ENCODE data around the gene ARHGAP6. TPM values are rescaled to one million over a fixed set of nuclear protein-coding genes. Genes with fewer than 3 reads are reported as not detected.

ARHGAP6 gene
- total RNA-seq, 1 donor from 2014 or later: 1.2 TPM

DNA sequence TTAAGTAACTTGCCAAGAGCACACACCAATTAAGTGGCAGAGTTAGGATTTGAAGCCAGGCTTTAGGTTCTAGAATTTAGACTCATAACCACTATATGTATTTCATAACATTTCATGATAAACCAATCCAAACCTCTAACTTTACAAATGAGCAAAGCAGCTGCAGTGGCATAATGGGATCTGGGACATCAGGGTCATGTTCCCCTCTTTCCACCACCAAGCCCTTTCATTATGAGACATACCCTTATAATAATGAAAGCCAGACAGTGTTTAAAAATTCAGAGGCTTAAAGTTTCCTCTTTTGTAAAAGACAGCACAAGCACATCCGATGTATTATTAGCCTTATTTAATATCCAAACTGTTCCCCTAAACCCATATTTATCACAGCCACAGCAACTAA, 400.8 kb downstream of the ARHGAP6 start:
- no peaks in the 10 kb centered on the region for H3K4me1 ChIP-seq
- H3K36me3 ChIP-seq: no peaks in the 10 kb centered on the region
- H3K79me2 ChIP-seq (ENCODE audit: low read depth): no peaks in the 10 kb centered on the region
- no peak overlapping the region for H3K4me3 Mint-ChIP-seq
- no peak overlapping the region for H3K4me2 ChIP-seq
- TF ChIP-seq, protein P1, sequence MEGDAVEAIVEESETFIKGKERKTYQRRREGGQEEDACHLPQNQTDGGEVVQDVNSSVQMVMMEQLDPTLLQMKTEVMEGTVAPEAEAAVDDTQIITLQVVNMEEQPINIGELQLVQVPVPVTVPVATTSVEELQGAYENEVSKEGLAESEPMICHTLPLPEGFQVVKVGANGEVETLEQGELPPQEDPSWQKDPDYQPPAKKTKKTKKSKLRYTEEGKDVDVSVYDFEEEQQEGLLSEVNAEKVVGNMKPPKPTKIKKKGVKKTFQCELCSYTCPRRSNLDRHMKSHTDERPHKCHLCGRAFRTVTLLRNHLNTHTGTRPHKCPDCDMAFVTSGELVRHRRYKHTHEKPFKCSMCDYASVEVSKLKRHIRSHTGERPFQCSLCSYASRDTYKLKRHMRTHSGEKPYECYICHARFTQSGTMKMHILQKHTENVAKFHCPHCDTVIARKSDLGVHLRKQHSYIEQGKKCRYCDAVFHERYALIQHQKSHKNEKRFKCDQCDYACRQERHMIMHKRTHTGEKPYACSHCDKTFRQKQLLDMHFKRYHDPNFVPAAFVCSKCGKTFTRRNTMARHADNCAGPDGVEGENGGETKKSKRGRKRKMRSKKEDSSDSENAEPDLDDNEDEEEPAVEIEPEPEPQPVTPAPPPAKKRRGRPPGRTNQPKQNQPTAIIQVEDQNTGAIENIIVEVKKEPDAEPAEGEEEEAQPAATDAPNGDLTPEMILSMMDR (IDR thresholded peaks at IDR 0.05): no peak
- TF ChIP-seq EZH2phosphoT487 (IDR thresholded peaks at IDR 0.05): no peak
- no peak for TF ChIP-seq EZH2 (IDR thresholded peaks at IDR 0.05)
- H3K36me3 Mint-ChIP-seq: no peaks in the 10 kb centered on the region
- DNase-seq (ENCODE audit: low spot score): no peak
- H3F3A ChIP-seq (ENCODE audit: low read depth): no peaks in the 10 kb centered on the region
- no peaks in the 10 kb centered on the region for H4K20me1 ChIP-seq (ENCODE audit: low read depth)
- no peak overlapping the region for H3K27ac Mint-ChIP-seq
- no peak overlapping the region for H3K27ac ChIP-seq
- H3K27me3 Mint-ChIP-seq (ENCODE audit: insufficient read depth, low read depth): peaks cover 3% of the 10 kb centered on the region
- H3K27me3 ChIP-seq: no peaks in the 10 kb centered on the region
- no peaks in the 10 kb centered on the region for H3K9me3 Mint-ChIP-seq
- no peak overlapping the region for H3K4me3 ChIP-seq
- H3K4me1 Mint-ChIP-seq: peaks cover 19% of the 10 kb centered on the region
- no peak overlapping the region for H2AFZ ChIP-seq (replicated peaks)
- H3K9me3 ChIP-seq (ENCODE audit: low read depth): no peaks in the 10 kb centered on the region
- no peak overlapping the region for H3K9ac ChIP-seq

- Mint-ChIP-seq H3K36me3 (no peaks in the 10 kb centered on the region), H3K27me3 (ENCODE audit: insufficient read depth, low read depth) (peaks cover 5% of the 10 kb centered on the region), H3K4me1 (peaks cover 16% of the 10 kb centered on the region), H3K4me3 (no peak overlapping the region), H3K27ac (no peak overlapping the region), H3K9me3 (no peaks in the 10 kb centered on the region)
- Histone ChIP-seq H3K9ac (no peak overlapping the region), H3K79me2 (ENCODE audit: low read depth) (no peaks in the 10 kb centered on the region), H3F3A (ENCODE audit: low read depth) (no peaks in the 10 kb centered on the region), H3K9me3 (ENCODE audit: low read depth) (no peaks in the 10 kb centered on the region), H3K4me1 (no peaks in the 10 kb centered on the region), H2AFZ (replicated peaks) (no peak overlapping the region), H3K4me3 (no peak overlapping the region), H3K27ac (no peak overlapping the region), H4K20me1 (ENCODE audit: low read depth) (no peaks in the 10 kb centered on the region), H3K27me3 (no peaks in the 10 kb centered on the region), H3K4me2 (no peak overlapping the region), H3K36me3 (no peaks in the 10 kb centered on the region)
- DNase-seq (ENCODE audit: low spot score): no peak
- TF ChIP-seq, protein P1 (IDR thresholded peaks at IDR 0.05): no peak
Measured at GRCh38 chrX:11261260-11261659, 404.5 kb downstream of the ARHGAP6 start.

- H3K9ac ChIP-seq: no peak overlapping the region
- TF ChIP-seq EZH2phosphoT487 (IDR thresholded peaks at IDR 0.05) (no peak), EZH2 (IDR thresholded peaks at IDR 0.05) (no peak)
- TF ChIP-seq, protein P1 (IDR thresholded peaks at IDR 0.05): no peak
- H3K36me3 ChIP-seq: no peaks in the 10 kb centered on the region
- H3K27ac Mint-ChIP-seq: no peak overlapping the region
- H3K4me3 Mint-ChIP-seq: no peak overlapping the region
- H3K4me2 ChIP-seq: no peak overlapping the region
- DNase-seq (ENCODE audit: low spot score): no peak
- H3K4me3 ChIP-seq: no peak overlapping the region
- no peaks in the 10 kb centered on the region for H4K20me1 ChIP-seq (ENCODE audit: low read depth)
- H3K27me3 ChIP-seq: no peaks in the 10 kb centered on the region
- H3K4me1 ChIP-seq: no peaks in the 10 kb centered on the region
- H3F3A ChIP-seq (ENCODE audit: low read depth): no peaks in the 10 kb centered on the region
- H3K79me2 ChIP-seq (ENCODE audit: low read depth): no peaks in the 10 kb centered on the region
- no peaks in the 10 kb centered on the region for H3K36me3 Mint-ChIP-seq
- peaks cover 4% of the 10 kb centered on the region for H3K4me1 Mint-ChIP-seq
- H3K9me3 Mint-ChIP-seq: no peaks in the 10 kb centered on the region
- H2AFZ ChIP-seq (replicated peaks): no peak overlapping the region
- no peaks in the 10 kb centered on the region for H3K9me3 ChIP-seq (ENCODE audit: low read depth)
- H3K27ac ChIP-seq: no peak overlapping the region
- H3K27me3 Mint-ChIP-seq (ENCODE audit: insufficient read depth, low read depth): peaks cover 2% of the 10 kb centered on the region
Measured at GRCh38 chrX:11259437-11259836, 406.3 kb downstream of the ARHGAP6 start.

- no peaks in the 10 kb centered on the region for H3K36me3 Mint-ChIP-seq
Measured at GRCh38 chrX:11257711-11258110, 408.0 kb downstream of the ARHGAP6 start.

More at GRCh38 chrX:11257711-11258110, 408.0 kb downstream of the ARHGAP6 start:
- no peaks in the 10 kb centered on the region for H3K4me1 ChIP-seq
- H3K9me3 ChIP-seq (ENCODE audit: low read depth): no peaks in the 10 kb centered on the region
- Mint-ChIP-seq H3K27ac (no peak overlapping the region), H3K27me3 (ENCODE audit: insufficient read depth, low read depth) (peaks cover 2% of the 10 kb centered on the region), H3K4me3 (no peak overlapping the region), H3K9me3 (no peaks in the 10 kb centered on the region), H3K4me1 (peaks cover 4% of the 10 kb centered on the region)
- H2AFZ ChIP-seq (replicated peaks): no peak overlapping the region
- H3F3A ChIP-seq (ENCODE audit: low read depth): no peaks in the 10 kb centered on the region
- H3K27me3 ChIP-seq: no peaks in the 10 kb centered on the region
- TF ChIP-seq, protein P1 (IDR thresholded peaks at IDR 0.05): no peak
- TF ChIP-seq EZH2 (IDR thresholded peaks at IDR 0.05) (no peak), EZH2phosphoT487 (IDR thresholded peaks at IDR 0.05) (no peak)
- H3K9ac ChIP-seq: no peak overlapping the region
- no peaks in the 10 kb centered on the region for H4K20me1 ChIP-seq (ENCODE audit: low read depth)
- H3K27ac ChIP-seq: no peak overlapping the region
- no peak overlapping the region for H3K4me2 ChIP-seq
- no peak overlapping the region for H3K4me3 ChIP-seq
- peak; percentile 16 for DNase-seq (ENCODE audit: low spot score)
- no peaks in the 10 kb centered on the region for H3K79me2 ChIP-seq (ENCODE audit: low read depth)
- no peaks in the 10 kb centered on the region for H3K36me3 ChIP-seq

All from neural progenitor cell (in vitro differentiated cells).